Activated CD4-positive, alpha-beta T cell treated with anti-CD3 and anti-CD28 coated beads for 48 hours (primary cell): ENCODE measurements around the gene IFI30.
"Not testable (repeated sequence)": the region's sequence is repeated elsewhere in the genome, so short reads cannot be mapped to it uniquely, and the experiment has no call there.

ENCODE experiments used
- DNase-seq: peaks from one replicate; pipeline ENCODE4 v3.0.0-alpha.2; 2020

Gene IFI30

DNA sequence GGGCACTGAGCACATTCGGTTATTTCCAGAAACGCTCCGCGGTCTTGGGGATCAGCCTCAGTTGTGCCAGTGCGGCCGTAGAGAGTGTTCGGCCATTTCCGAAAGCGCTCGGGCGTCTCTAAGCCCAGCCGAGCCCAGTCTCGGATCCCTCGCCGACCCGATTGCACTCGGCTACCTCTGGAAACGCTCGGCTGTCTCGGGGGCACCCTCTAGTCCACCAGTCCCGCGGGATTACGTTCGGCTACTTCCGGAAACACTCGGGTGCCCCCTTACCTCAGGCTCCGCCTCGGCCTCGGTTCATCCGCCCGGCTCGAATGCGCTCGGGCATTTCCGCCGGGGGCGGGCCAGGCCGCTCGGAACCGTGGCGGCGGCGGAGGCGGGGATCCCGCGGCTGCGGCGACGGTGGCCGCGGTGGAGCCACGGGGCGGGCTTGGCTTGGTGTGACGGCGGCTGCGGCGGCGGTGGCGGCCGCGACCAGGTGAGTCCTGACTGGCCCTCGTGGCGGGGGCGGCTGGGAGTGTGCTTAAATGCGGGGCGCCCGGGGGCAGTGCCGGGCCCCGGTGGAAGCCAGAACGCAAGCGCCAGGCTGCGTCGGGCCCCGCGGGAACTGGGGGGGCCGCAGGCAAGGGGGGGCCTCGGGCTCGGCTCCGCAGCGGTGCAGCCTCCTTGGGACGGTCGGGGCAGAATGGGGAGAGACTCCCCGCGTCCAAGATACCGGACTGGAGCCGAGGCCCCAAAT is 20.6 kb upstream of the IFI30 start, which contains the start of gene PIK3R2:
Gene PIK3R2 (plus strand): TSS at position 347 of the 739 bp plus-strand sequence. CDS start 2,717 bp downstream, outside the sequence.
- DNase-seq: peak; percentile 100

DNA sequence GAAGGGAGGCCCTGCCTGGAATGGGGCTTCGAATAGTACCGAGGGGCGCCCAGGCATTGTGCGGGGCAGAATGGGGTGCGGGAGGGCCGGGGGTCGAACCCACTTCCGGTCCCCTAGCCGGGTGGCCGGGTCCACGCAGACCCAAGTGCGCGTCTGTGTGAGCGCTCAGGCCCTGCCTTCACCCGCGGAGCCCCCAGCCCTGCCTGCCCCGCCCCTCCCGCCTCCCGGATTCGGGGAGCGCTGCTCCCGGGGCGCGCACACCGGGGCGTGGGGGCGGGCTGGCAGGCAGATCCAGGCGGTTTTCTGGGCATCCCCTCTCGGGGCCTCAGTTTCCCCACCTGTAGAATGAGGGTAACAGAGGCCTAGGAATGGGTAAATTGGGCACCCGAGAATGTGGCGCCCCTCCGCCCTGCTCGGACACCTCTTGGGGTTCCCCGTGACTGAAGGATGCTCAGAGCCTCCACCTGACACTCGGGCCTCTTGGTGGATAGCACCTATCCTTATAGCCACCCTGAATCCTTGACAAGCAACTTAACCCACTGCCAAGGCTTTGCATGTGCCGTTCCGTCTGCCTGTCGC is 20.0 kb upstream of the IFI30 start:
- DNase-seq: peak; percentile 42

DNA sequence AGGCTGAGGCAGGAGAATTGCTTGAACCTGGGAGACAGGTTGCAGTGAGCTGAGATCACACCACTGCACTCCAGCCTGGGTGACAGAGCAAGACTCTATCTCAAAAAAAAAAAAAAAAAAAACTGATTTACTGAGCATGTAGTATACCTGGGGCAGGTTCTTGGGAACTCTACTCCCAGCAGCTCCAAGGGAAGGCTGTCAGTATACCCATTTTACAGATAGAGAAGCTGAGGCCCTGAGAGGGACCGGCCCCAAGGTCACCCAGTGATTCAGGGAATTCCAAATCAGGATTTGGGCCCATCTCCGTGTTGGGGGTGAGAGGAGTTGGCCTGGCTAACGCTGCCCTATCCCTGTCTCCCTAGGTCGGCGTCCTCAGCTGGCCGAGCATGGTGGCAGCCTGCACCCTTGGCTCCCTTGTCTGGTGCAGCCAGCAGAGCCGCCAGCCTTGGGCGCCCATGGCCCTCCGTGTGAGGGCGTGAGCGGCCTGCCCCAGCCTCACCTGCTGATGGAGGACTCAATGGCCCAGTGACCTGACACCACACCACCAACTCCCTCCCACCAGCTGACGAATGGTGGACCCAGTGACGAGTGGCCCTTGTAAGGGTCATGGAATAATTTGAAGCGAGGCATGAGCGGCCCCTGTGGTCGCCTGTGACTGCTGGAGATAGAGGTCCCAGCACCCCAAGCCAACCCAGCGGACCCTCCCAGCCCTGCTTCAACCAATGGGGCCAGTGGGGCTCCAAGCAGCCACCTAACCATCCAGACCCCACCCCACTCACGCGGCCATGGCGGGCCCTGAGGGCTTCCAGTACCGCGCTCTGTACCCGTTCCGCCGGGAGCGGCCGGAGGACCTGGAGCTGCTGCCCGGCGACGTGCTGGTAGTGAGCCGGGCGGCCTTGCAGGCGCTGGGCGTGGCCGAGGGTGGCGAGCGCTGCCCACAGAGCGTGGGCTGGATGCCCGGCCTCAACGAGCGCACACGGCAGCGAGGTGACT is 18.2 kb upstream of the IFI30 start:
- DNase-seq: no peak

DNA sequence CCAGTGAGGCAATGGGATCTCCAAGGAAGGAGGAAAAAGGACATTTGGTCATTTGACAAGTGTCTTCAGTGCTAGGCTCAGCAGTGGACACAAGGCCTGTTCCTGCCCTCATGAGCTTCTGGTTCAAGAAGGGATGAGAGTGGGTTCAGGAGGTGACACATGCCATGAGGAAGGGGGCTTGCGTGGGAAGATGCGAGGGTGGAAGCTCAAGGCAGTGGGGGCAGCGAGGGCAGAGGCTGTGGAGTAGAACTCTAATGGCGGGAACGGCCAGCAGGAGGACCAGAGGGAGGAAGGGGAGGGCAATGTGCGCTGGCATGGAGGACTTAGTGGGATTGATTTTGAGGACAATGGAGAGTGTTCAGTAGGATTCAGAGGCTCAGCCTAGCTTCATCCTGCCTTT is 17.3 kb upstream of the IFI30 start:
- no peak for DNase-seq

DNA sequence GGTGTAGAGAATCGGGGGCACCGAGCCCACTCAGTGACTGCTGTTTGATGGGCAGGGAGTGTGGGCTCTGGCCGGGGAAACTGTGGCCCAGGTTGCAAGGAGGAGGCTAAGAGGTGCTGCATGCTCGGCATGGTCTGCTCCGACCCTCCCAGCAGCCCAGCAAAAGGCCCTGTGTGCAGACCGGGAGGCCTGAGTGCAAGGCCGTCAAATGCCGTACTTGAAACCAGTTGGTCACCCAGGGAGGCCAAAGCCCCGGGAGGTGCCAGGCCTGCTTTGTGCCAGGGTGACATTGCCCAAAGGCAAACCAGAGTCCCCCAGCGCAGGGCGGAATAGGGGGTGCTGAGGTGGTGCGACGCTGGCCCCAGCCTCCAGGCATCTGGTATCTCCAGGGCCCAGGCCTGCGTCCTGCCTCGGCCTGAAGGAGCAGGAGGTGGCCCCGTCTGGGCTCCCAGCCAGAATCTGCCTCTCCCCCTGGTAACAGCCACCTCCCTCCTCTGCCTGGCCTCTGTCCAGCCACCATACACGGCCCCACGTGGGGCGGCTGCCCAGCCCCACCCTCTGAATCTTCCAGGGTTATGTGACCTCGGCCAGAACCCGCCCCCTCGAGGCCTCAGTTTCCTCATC is 16.7 kb upstream of the IFI30 start:
- no peak for DNase-seq

DNA sequence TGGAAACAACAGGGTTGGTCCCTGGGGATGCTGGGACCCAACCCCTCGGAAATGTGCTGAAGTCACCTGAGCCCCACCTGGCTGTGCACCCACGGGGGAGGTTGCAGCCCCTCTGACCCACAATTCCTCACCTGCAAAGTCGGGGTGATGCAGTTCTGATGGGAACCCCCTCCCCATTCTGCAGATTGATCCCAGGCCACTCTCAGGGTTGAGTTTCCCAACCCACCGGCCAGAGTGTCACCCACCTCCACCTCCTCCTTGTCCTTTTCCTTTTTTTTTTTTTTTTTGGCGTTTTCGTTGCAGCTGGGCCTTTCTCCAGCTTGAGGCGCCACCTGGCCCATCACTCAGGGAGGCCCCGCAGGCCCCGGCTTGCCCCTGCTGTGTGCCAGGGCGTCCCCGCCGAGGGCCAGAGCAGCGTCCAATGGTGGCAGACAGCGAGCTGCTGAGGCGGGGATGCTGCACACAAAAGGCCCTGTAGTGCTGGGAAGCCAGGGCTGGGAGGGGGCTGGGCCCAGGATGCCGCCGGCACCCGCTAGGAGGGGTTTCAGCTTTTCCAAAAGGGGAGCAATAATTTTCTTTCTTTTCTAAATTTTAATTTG is 16.0 kb upstream of the IFI30 start:
- DNase-seq: no peak

DNA sequence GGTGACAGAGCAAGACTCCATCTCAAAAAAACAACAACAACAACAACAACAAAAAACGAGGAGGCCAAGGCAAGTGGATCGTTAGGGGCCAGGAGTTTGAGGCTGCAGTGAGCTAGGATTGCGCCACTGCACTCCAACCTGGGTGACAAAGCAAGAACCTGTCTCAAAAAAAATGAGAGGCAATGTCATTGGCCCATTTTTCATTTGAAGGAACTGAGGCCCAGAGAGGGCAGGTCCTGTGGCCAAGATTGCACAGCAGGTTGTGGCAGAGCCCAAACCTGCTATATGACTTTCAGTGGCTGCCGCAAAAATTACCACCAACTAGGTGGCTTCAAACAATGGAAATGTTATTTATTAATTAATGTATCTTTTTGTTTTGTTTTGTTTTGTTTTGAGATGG is 15.1 kb upstream of the IFI30 start:
- DNase-seq: no peak

DNA sequence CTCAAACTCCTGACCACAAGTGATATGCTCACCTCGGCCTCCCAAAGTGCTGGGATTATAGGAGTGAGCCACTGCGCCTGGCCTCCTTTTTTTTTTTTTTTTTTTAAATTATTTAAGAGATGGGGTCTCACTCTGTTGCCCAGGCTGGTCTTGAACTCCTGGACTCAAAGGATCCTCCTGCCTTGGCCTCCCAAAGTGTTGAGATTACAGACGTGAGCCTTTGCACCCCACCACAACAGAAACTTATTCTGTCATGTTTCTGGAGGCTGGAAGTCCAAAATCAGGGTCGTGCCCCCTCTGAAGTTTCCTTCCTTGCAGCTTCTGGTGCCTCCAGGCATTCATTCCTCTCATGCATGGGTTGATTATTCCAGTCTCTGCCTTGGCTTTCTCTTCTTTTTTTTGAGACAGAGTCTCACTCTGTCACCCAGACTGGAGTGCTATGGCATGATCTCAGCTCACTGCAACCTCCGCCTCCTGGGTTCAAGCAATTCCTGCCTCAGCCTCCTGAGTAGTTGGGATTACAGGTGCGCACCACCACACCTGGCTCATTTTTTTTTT is 14.5 kb upstream of the IFI30 start:
- DNase-seq: not testable (repeated sequence)

DNA sequence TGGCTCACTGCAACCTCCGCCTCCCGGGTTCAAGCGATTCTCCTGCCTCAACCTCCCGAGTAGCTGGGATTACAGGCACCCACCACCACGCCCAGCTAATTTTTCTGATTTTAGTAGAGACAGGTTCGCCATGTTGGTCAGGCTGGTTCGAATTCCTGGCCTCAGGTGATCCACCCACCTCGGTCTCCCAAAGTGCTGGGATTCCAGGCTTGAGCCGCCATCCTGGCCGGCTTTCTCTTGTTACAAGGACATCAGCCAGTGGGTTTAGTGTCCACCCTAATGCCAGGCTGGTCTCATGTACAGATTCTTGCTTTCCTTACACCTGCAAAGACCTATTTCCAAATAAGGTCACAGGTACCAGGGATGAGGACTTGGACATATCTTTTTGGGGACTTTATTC is 13.8 kb upstream of the IFI30 start:
- no peak for DNase-seq

DNA sequence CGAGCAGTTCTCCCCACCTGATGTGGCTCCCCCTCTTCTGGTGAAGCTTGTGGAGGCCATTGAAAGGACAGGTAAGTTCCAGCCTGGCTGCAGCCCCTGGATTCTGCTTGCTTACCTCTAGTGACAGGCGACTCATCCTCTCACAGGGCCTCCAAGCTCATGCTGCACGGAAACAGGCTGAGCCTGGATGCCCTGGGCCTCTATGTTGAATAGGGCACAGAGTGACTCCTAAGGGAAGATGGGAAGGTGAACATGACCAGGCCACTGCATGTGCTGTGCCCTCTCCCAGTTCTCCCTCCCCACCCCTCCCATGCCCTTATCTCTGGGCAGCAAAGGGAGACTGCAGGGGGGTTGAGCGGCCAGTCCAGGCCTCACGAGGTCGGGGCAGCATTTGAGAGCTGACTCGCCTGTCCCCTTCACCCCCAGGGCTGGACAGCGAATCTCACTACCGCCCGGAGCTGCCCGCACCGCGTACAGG is 13.1 kb upstream of the IFI30 start:
- DNase-seq: peak; percentile 28

DNA sequence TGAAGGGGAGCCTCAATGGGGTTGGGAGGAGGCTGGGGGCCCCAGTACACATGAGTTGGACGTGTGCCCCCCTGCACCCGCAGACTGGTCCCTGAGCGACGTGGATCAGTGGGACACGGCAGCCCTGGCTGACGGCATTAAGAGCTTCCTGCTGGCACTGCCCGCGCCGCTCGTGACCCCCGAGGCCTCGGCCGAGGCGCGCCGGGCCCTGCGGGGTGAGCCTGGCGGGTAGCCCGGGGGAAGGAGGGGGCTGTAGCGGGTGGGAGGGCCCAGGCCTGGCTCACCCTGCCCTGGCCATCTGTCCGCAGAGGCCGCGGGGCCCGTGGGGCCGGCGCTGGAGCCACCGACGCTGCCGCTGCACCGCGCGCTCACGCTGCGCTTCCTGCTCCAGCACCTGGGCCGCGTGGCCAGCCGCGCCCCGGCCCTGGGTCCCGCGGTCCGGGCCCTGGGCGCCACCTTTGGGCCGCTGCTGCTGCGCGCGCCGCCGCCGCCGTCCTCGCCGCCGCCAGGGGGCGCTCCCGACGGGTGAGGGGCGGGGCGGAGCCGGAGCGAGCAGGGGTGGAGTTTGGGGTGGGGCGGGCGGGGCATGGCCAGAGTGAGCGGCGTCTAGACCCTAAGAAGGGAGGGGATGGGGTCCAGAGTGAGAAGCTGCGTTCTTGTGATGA is 12.5 kb upstream of the IFI30 start:
- DNase-seq: peak; percentile 83

DNA sequence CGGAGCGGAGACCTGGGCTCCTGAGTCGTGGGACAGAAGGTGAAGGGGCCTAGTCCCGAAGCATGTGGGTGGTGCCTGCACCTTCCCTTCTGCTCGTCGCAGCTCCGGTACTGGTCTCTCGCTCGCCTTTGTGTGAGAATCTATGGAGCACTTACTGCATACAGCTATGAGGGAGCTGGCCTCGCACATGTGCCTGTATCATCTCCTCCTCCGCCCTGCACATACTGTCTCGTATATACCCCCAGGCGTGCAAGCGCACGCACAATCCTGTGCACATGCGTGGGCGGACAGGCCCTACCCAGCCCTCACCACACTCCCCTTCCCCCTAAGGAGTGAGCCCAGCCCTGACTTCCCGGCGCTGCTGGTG is 12.0 kb upstream of the IFI30 start:
- DNase-seq: no peak

DNA sequence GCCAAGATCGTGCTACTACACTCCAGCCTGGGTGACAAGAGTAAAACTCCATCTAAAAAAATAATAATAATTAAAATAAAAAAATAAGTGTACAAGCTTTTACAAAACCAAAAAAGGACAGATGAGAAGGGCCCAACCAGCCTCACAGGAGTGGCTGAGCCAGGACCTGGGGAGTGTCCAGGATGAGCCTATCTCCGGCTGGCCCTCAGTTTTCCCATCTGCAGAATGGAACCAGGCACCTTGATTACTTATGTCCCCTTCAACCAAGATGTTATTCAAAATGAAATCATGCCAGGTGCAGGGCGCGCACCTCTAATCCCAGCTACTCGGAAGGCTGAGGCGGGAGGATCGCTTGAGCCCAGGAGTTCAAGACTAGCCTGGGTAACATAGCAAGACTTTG is 9.5 kb upstream of the IFI30 start:
- DNase-seq: no peak

DNA sequence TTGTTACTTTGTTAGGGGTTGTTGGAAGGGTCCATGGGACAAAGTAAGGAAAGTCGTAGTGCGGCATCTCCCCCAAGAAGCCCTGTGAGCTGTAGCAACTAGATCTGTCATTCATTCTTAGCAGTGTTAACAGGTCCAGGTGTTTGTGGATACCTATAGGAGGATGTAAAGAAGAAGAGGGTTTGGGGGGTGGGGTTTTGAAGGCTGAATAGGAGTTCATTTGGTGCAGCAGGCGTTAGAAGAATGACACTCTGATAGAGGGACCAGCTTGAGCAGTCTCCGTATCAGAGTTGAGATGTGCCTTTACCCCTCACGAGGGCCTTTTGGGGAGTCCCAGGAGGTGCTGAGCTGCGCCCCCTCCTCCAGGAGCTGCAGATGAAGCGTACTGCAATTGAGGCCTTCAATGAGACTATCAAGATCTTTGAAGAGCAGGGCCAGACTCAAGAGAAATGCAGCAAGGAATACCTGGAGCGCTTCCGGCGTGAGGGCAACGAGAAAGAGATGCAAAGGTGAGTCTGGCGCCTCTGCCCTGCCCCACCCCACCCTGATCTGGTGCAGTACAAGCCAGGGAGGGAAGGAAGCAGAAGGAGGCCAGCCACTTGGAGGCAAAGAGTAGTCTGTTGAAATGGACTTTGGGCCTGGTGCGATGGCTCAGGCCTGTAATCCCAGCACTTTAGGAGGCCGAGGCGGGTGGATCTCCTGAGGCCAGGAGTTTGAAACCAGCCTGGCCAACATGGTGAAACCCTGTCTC is 7.6 kb upstream of the IFI30 start:
- no peak for DNase-seq

DNA sequence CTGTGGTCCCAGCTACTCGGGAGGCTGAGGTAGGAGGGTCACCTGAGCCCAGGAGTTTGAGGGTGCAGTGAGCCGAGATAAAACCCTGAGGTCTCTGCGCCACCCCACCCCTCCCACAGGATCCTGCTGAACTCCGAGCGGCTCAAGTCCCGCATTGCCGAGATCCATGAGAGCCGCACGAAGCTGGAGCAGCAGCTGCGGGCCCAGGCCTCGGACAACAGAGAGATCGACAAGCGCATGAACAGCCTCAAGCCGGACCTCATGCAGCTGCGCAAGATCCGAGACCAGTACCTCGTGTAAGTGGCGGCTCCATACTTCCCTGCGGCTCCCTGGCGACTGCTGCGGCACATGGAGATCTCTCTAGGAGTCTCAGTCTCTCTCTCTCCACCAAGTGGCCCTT is 6.6 kb upstream of the IFI30 start:
- DNase-seq: no peak

DNA sequence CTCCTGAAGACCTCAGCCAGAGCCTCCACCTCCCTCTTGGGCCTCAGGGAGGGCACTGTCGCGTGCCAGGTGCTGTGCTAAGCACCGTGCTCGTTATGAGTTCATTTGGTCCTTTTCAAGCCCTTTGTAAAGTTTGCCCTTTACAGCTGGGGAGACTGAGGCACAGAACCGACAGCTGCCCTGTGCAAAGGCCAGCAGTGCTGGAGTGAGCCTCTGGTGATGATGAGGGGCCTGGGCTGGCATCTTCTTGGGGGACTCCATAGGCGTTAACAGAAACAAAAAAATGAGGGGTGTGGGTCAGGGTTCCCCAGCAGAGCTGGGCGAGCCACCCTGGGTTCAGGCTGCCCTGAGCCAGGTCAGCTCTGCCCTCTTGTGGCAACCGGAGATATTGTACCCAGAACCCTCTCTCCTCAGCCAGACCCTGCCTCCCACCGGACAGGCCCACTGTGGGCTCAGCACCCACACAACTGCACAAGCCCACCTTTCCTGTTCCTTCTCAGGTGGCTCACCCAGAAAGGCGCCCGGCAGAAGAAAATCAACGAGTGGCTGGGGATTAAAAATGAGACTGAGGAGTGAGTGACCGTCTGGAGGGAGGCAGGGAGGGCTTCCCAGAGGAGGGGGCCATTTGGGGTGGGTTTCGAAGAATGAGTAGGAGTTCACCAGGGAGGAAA is 5.5 kb upstream of the IFI30 start:
- peak; percentile 76 for DNase-seq

DNA sequence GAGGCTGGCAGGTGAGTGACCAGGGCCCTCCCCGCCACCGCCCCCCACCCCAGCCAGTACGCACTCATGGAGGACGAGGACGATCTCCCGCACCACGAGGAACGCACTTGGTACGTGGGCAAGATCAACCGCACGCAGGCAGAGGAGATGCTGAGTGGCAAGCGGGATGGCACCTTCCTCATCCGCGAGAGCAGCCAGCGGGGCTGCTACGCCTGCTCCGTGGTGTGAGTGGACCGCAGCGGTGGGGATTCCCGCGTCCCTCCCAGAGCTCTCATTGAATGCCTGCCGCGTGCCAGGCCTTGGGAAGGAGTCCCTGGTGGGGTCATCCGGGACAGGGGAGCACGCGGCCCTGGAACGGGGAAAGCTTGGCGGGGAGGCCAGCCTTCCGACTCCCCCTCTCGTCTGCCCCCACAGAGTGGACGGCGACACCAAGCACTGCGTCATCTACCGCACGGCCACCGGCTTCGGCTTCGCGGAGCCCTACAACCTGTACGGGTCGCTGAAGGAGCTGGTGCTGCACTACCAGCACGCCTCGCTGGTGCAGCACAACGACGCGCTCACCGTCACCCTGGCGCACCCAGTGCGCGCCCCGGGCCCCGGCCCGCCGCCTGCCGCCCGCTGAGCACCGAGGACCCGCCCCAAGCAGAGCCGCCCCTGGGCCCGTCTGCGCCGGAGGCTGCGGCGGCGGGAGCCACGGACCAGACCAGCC is 4.8 kb upstream of the IFI30 start:
- no peak for DNase-seq

DNA sequence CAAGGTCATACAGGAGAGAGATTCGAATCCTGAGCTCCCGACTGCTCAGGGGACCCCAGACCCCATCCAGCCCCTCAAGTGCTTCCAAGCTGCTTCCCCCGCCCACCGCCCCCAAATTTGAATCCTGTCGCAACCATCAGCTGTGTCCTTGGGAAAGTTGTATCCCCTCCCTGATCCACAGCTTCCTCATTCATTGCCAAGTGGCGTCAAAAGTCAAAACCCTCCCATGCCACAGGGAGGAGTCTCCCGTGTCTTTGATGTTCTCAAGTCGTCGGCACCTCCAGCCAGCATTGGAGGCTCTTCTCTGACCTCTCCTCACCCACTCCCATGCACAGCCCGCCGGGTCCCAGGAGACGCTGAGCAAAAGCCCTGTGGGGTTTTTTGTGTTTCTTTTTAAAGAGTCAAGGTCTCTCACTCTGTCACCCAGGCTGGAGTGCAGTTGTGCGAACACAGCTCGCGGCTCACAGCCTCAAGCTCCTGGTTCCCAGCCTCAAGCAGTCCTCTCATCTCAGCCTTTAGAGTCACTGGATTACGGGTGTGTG is 2.8 kb upstream of the IFI30 start:
- DNase-seq: no peak

DNA sequence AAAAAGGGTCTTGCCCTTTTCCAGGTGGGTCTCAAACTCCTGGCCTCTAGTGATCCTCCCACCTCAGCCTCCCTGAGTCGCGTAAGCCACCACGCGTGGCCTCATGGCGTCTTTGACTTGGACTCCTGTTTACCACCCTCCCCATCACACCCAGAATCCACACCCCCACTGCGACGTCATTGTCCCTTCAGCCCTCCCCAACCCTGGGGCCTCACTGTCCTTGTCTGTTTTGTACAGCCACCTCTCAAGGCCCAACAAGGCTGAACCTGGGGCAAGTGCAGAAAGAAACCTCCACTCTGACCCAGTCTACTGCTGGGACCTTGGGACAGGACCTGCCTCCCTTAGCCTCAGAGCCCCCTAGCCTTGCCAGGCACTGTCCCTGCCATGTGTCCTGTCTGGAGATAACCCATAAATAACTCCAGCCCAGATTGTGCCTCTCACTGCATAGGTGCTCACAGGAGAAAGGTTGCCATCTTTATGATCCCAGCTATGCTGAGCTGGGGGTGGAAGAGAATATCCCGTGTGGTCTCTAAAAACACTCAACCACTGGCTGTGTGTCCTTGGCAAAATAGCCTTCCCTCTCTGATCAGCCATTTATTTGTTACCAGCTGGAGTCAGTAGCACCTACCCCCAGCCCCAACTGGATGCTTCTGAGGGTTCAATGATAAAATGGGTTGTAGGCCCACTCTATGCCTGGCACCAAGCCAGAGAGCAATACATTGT is 1.8 kb upstream of the IFI30 start:
- no peak for DNase-seq
